Ovary (tissue), 3 donors: ENCODE data around the gene RHBDF2.

ENCODE experiments used
- CTCF ChIP-seq, 3 donors: fragments of 450-650 bp in 2 of 3; fragments of 200-600 bp in 1 of 3; IDR thresholded peaks; one replicate each; pipeline versions ENCODE4 v1.5.1 to v1.8.0; 2016 to 2022; ENCODE audit warnings: antibody characterized with exemption in 3 of 3, mild to moderate bottlenecking in 1 of 3
- POLR2A ChIP-seq: fragments of 450-650 bp; IDR thresholded peaks from one replicate; pipeline ENCODE4 v1.6.1; 2017; ENCODE audit warnings: antibody characterized with exemption, mild to moderate bottlenecking, moderate library complexity
- donor health status: DM: no; HTN: no; CAD: no.

GRCh38 chr17:76479515-76480060, 21.6 kb downstream of the RHBDF2 start:
- no peak for TF ChIP-seq CTCF (IDR thresholded peaks at IDR 0.05)
- TF ChIP-seq POLR2A = no peak
